GM23338 (cell line): ENCODE data around the gene PRXL2C. TPM values are rescaled to one million over a fixed set of nuclear protein-coding genes. Genes with fewer than 3 reads are reported as not detected.

Source experiments
- ATAC-seq: fragments of 200-7000 bp; cut with Tn5 transposase; 3 replicates; pipeline ENCODE4 v1.9.1; 2020
- DNase-seq: peaks from one replicate; pipeline ENCODE4 v3.0.0-alpha.2; 2015; ENCODE audit warnings: low spot score
- H2AFZ ChIP-seq: fragments of 200-600 bp; sonication (generic); 2 replicates; pipeline ENCODE4 v1.8.0; 2016; ENCODE audit warnings: antibody characterized with exemption, mild to moderate bottlenecking, moderate library complexity
- H3F3A ChIP-seq: fragments of 200-600 bp; sonication (generic); replicated peaks from 2 replicates; pipeline ENCODE4 v1.8.0; 2017; ENCODE audit warnings: antibody characterized with exemption, mixed run types, low read depth
- H3K27ac ChIP-seq: fragments of 200-600 bp; sonication (generic); 2 replicates; pipeline ENCODE4 v1.6.1; 2016; ENCODE audit warnings: low read depth
- H3K27me3 ChIP-seq: fragments of 200-600 bp; sonication (generic); 2 replicates; pipeline ENCODE4 v1.8.0; 2016; ENCODE audit warnings: mild to moderate bottlenecking, mixed run types, moderate library complexity; ENCODE audit not compliant: insufficient read depth
- H3K36me3 ChIP-seq: fragments of 200-600 bp; sonication (generic); 2 replicates; pipeline ENCODE4 v1.8.0; 2016; ENCODE audit warnings: mild to moderate bottlenecking; ENCODE audit not compliant: insufficient read depth
- H3K4me1 ChIP-seq: fragments of 200-600 bp; sonication (generic); 2 replicates; pipeline ENCODE4 v1.8.0; 2016; ENCODE audit warnings: mild to moderate bottlenecking, moderate library complexity; ENCODE audit not compliant: insufficient read depth
- H3K4me2 ChIP-seq: fragments of 200-600 bp; sonication (generic); 2 replicates; pipeline ENCODE4 v1.7.1; 2017; ENCODE audit warnings: mixed run types
- H3K4me3 ChIP-seq: fragments of 200-600 bp; sonication (generic); 2 replicates; pipeline ENCODE4 v1.6.1; 2016; ENCODE audit warnings: mixed run types
- H3K79me2 ChIP-seq: fragments of 200-600 bp; sonication (generic); replicated peaks from 2 replicates; pipeline ENCODE4 v1.8.0; 2017; ENCODE audit warnings: mild to moderate bottlenecking; ENCODE audit not compliant: insufficient read depth
- H3K9me2 ChIP-seq: fragments of 200-600 bp; sonication (generic); 2 replicates; pipeline ENCODE4 v1.8.0; 2017; ENCODE audit not compliant: insufficient read depth
- H4K20me1 ChIP-seq: fragments of 200-600 bp; sonication (generic); replicated peaks from 2 replicates; pipeline ENCODE4 v1.8.0; 2017; ENCODE audit warnings: mild to moderate bottlenecking; ENCODE audit not compliant: insufficient read depth
- H3K27ac Mint-ChIP-seq: 2 replicates; pipeline ENCODE4 v1.8.0; 2020; ENCODE audit warnings: inconsistent platforms, mild to moderate bottlenecking, moderate library complexity, mixed read lengths
- H3K27me3 Mint-ChIP-seq: 3 replicates; pipeline ENCODE4 v1.8.0; 2022; ENCODE audit warnings: low read depth, mild to moderate bottlenecking, moderate library complexity, mixed read lengths, inconsistent platforms; ENCODE audit not compliant: insufficient read depth, poor library complexity
- H3K36me3 Mint-ChIP-seq: 3 replicates; pipeline ENCODE4 v1.8.0; 2021; ENCODE audit warnings: low read depth, mild to moderate bottlenecking, inconsistent platforms, moderate library complexity, mixed read lengths
- H3K4me1 Mint-ChIP-seq: 3 replicates; pipeline ENCODE4 v1.8.0; 2020; ENCODE audit warnings: mild to moderate bottlenecking, inconsistent platforms, mixed read lengths
- H3K4me3 Mint-ChIP-seq: 3 replicates; pipeline ENCODE4 v1.8.0; 2021; ENCODE audit warnings: moderate library complexity, mild to moderate bottlenecking, inconsistent platforms, mixed read lengths
- H3K9me3 Mint-ChIP-seq: 3 replicates; pipeline ENCODE4 v1.8.0; 2020; ENCODE audit warnings: moderate library complexity, mild to moderate bottlenecking, inconsistent platforms, mixed read lengths
- CTCF ChIP-seq, 2 experiments: fragments of 200-600 bp in 1 of 2; sonication (generic) in 1 of 2; conservative IDR thresholded peaks; 2 replicates each; pipeline versions ENCODE4 v1.5.1 to v1.6.1; 2016 to 2017; ENCODE audit warnings: antibody characterized with exemption in 2 of 2, low read depth in 2 of 2, mild to moderate bottlenecking in 2 of 2, moderate library complexity in 1 of 2
- EZH2 ChIP-seq: fragments of 200-600 bp; sonication (generic); IDR thresholded peaks from one replicate; pipeline ENCODE4 v1.8.0; 2017; ENCODE audit warnings: antibody characterized with exemption, mild to moderate bottlenecking, low read depth; ENCODE audit not compliant: unreplicated experiment
- EZH2phosphoT487 ChIP-seq: fragments of 200-600 bp; sonication (generic); IDR thresholded peaks from one replicate; pipeline ENCODE4 v1.8.1; 2018; ENCODE audit warnings: antibody characterized with exemption; ENCODE audit not compliant: unreplicated experiment
- JUNB ChIP-seq: IDR thresholded peaks from one replicate; pipeline ENCODE4 v1.6.1; 2016; ENCODE audit warnings: antibody characterized with exemption; ENCODE audit not compliant: unreplicated experiment
- NANOG ChIP-seq: IDR thresholded peaks from 2 replicates; pipeline ENCODE4 v1.6.1; 2016; ENCODE audit warnings: antibody characterized with exemption, borderline replicate concordance
- STAT1 ChIP-seq: IDR thresholded peaks from one replicate; pipeline ENCODE4 v1.6.1; 2016; ENCODE audit warnings: antibody characterized with exemption; ENCODE audit not compliant: unreplicated experiment
- ZNF462 ChIP-seq: fragments of 250-450 bp; sonication (Bioruptor Pico); IDR thresholded peaks from 2 replicates; pipeline ENCODE4 v1.5.0; 2020; ENCODE audit warnings: mild to moderate bottlenecking, moderate library complexity
- polyA plus RNA-seq: library from polyadenylated mRNA; unstranded; fragments of >200 nt; fragmentation: Nextera tagmentation; extraction: Ambion mirVana; gene quantifications from 2 replicates; pipeline ENCODE4 v1.2.1, GENCODE V29; 2016
- total RNA-seq: library from RNA; depleted of rRNA; stranded (reverse); fragments of >200 nt; shearing (Covaris generic); gene quantifications from 2 replicates; pipeline ENCODE4 v1.2.3, GENCODE V29; 2014

The PRXL2C gene
- total and polyA plus RNA-seq, 2 experiments from 2014 or later, result 5.2 to 7.9 TPM

DNA sequence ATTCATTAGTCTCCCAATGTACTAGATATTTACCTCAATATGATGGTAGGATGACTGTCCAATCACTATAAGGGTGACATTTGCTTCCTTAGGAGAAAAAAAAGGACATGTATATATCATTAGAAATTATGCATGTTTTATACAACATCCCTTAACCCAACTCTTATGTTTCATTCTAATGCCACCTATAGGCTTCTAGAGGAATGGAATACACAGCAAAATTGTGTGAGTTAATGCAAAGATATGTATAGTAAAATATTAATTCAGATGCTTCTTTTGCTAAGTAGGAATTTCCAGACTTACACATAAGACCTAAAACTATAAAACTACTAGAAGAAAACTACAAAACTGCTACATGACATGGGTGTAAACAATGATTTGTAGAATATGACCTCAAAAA lies 3.5 kb downstream of the PRXL2C start:
- no peak overlapping the region for H3K4me3 ChIP-seq
- no peak for ATAC-seq
- H3K79me2 ChIP-seq, result no peaks in the 10 kb centered on the region
- H3K27me3 ChIP-seq, result no peaks in the 10 kb centered on the region; the same call in none of the 2 replicates
- no peak overlapping the region for H3K4me2 ChIP-seq
- peaks cover 7% of the 10 kb centered on the region for H3K27me3 Mint-ChIP-seq
- H3K36me3 ChIP-seq, result no peaks in the 10 kb centered on the region
- H4K20me1 ChIP-seq, result no peaks in the 10 kb centered on the region
- peaks cover 4% of the 10 kb centered on the region; the same call in 1 of the 2 replicates for H3F3A ChIP-seq
- no peak overlapping the region for H2AFZ ChIP-seq
- H3K9me3 Mint-ChIP-seq, result no peaks in the 10 kb centered on the region; the same call in 2 of the 3 replicates
- H3K27ac Mint-ChIP-seq, result no peak overlapping the region
- no peak overlapping the region for H3K27ac ChIP-seq
- no peak for TF ChIP-seq NANOG
- no peak for TF ChIP-seq STAT1
- TF ChIP-seq ZNF462 (CRISPR knock-in tag), result no peak
- TF ChIP-seq CTCF (conservative IDR thresholded peaks at IDR 0.05; ENCODE audit: low read depth in 2 of 2), result peak in 1 of 2 experiments; percentile 69; a peak in 3 of 4 replicates
- no peak for TF ChIP-seq EZH2phosphoT487
- TF ChIP-seq JUNB, result no peak
- no peak for TF ChIP-seq EZH2
- peaks cover 5% of the 10 kb centered on the region; the same call in 1 of the 2 replicates for H3K4me1 ChIP-seq
- peaks cover 5% of the 10 kb centered on the region; the same call in 2 of the 3 replicates for H3K4me1 Mint-ChIP-seq
- H3K9me2 ChIP-seq, result no peaks in the 10 kb centered on the region
- H3K4me3 Mint-ChIP-seq, result no peak overlapping the region
- peak; percentile 12 for DNase-seq
- no peaks in the 10 kb centered on the region; the same call in 1 of the 3 replicates for H3K36me3 Mint-ChIP-seq
